Tibial nerve (tissue), 4 donors: ENCODE measurements around the gene NANOS3.

ENCODE experiments used
- CTCF ChIP-seq, 5 experiments: fragments of 200-600 bp in 3 of 5; fragments of 450-650 bp in 2 of 5; sonication (generic) in 3 of 5; IDR thresholded peaks; one replicate each; pipeline ENCODE4 v1.5.1; 2016 to 2019; ENCODE audit warnings: antibody characterized with exemption in 5 of 5, mild to moderate bottlenecking in 3 of 5, moderate library complexity in 2 of 5
- EP300 ChIP-seq, 2 donors: sonication (generic); formaldehyde crosslinking; IDR thresholded peaks; one replicate each; pipeline ENCODE4 v1.6.1; 2017; ENCODE audit warnings: antibody characterized with exemption in 2 of 2, mild to moderate bottlenecking in 1 of 2
- POLR2A ChIP-seq, 2 donors: fragments of 450-650 bp; IDR thresholded peaks; one replicate each; pipeline ENCODE4 v1.6.1; 2017; ENCODE audit warnings: antibody characterized with exemption in 2 of 2, mild to moderate bottlenecking in 2 of 2, moderate library complexity in 2 of 2

- TF ChIP-seq CTCF (IDR thresholded peaks at IDR 0.05) (no peak), POLR2A (IDR thresholded peaks at IDR 0.05) (no peak), EP300 (IDR thresholded peaks at IDR 0.05) (no peak)
These were observed 37.0 kb upstream of the NANOS3 start for GRCh38 chr19:13839938-13840304.
